ENCODE results near the gene TNRC6C. TPM values are rescaled to one million over a fixed set of nuclear protein-coding genes. Genes with fewer than 3 reads are reported as not detected.

Gene TNRC6C
- total RNA-seq, 1 donor from 2014 or later: 23.9 TPM

GRCh38 chr17:78013683-78014467 lies 55.4 kb downstream of the TNRC6C start:
- peak; percentile 33 for DNase-seq

- DNase-seq: no peak
Measured at GRCh38 chr17:78014646-78015045, 56.1 kb downstream of the TNRC6C start.

GRCh38 chr17:78016852-78017251 lies 58.3 kb downstream of the TNRC6C start:
- no peak for DNase-seq

GRCh38 chr17:78019367-78019975 lies 61.0 kb downstream of the TNRC6C start:
- DNase-seq: no peak

- DNase-seq: no peak
Measured at GRCh38 chr17:78019976-78020716, 61.6 kb downstream of the TNRC6C start.

GRCh38 chr17:78020717-78021108 lies 62.2 kb downstream of the TNRC6C start:
- DNase-seq: no peak

GRCh38 chr17:78022425-78022824 lies 63.9 kb downstream of the TNRC6C start:
- no peak for DNase-seq

- no peak for DNase-seq
Measured at GRCh38 chr17:78023042-78023441, 64.5 kb downstream of the TNRC6C start.

GRCh38 chr17:78026381-78026780 lies 67.9 kb downstream of the TNRC6C start:
- no peak for DNase-seq

GRCh38 chr17:78027121-78027520 lies 68.6 kb downstream of the TNRC6C start:
- no peak for DNase-seq

GRCh38 chr17:78029697-78030096 lies 71.2 kb downstream of the TNRC6C start:
- no peak for DNase-seq

- no peak for DNase-seq
Measured at GRCh38 chr17:78031435-78031834, 72.9 kb downstream of the TNRC6C start.

GRCh38 chr17:78032166-78032565 lies 73.7 kb downstream of the TNRC6C start:
- DNase-seq: no peak

- no peak for DNase-seq
Measured at GRCh38 chr17:78034429-78035091, 76.1 kb downstream of the TNRC6C start.

GRCh38 chr17:78037280-78037679 lies 78.8 kb downstream of the TNRC6C start:
- DNase-seq: no peak

GRCh38 chr17:78038748-78039288 lies 80.3 kb downstream of the TNRC6C start:
- no peak for DNase-seq

GRCh38 chr17:78039581-78039980 lies 81.1 kb downstream of the TNRC6C start:
- DNase-seq: no peak

GRCh38 chr17:78040440-78041385 lies 82.2 kb downstream of the TNRC6C start:
- DNase-seq: peak; percentile 72

GRCh38 chr17:78041386-78042179 lies 83.1 kb downstream of the TNRC6C start:
- no peak for DNase-seq

GRCh38 chr17:78042542-78042941 lies 84.0 kb downstream of the TNRC6C start:
- no peak for DNase-seq
